HUDEP-2 (cell line): ENCODE data around the gene FAM185A.
"Not testable (repeated sequence)": the region's sequence is repeated elsewhere in the genome, so short reads cannot be mapped to it uniquely, and the experiment has no call there.

Experiments used
- DNase-seq, 76 experiments: peaks; one replicate each; lab custom pipeline; 2025; ENCODE audit not compliant: unreplicated experiment in 76 of 76; lab: John Stamatoyannopoulos, UW

The FAM185A gene

GRCh38 chr7:102776217-102776616 is 27.4 kb downstream of the FAM185A start:
- DNase-seq = not testable (repeated sequence)

GRCh38 chr7:102778663-102779062 is 29.9 kb downstream of the FAM185A start:
- DNase-seq = not testable (repeated sequence)

GRCh38 chr7:102780926-102781325 is 32.1 kb downstream of the FAM185A start:
- DNase-seq = not testable (repeated sequence)

GRCh38 chr7:102788770-102789169 is 40.0 kb downstream of the FAM185A start:
- not testable (repeated sequence) for DNase-seq

- not testable (repeated sequence) for DNase-seq
Measured at GRCh38 chr7:102790364-102791100, 41.7 kb downstream of the FAM185A start.

- DNase-seq = not testable (repeated sequence)
Measured at GRCh38 chr7:102791367-102791766, 42.6 kb downstream of the FAM185A start.

GRCh38 chr7:102791831-102792230 is 43.0 kb downstream of the FAM185A start:
- not testable (repeated sequence) for DNase-seq

- DNase-seq = not testable (repeated sequence)
Measured at GRCh38 chr7:102794567-102794966, 45.8 kb downstream of the FAM185A start.

- not testable (repeated sequence) for DNase-seq
Measured at GRCh38 chr7:102795987-102796595, 47.3 kb downstream of the FAM185A start.

- no peak for DNase-seq
Measured at GRCh38 chr7:102806613-102807012, 57.8 kb downstream of the FAM185A start.

- no peak for DNase-seq
Measured at GRCh38 chr7:102810916-102811315, 62.1 kb downstream of the FAM185A start.

GRCh38 chr7:102811942-102812678 is 63.3 kb downstream of the FAM185A start:
- no peak for DNase-seq

- no peak for DNase-seq
Measured at GRCh38 chr7:102813191-102814024, 64.6 kb downstream of the FAM185A start.

GRCh38 chr7:102814025-102814471 is 65.2 kb downstream of the FAM185A start:
- no peak for DNase-seq

- no peak for DNase-seq
Measured at GRCh38 chr7:102817616-102818573, 69.1 kb downstream of the FAM185A start.

GRCh38 chr7:102819151-102819550 is 70.4 kb downstream of the FAM185A start:
- DNase-seq = peak in 57 of 76 experiments; percentile 2 to 81 (median 36)

GRCh38 chr7:102821994-102822747 is 73.4 kb downstream of the FAM185A start:
- no peak for DNase-seq

- DNase-seq = no peak
Measured at GRCh38 chr7:102823390-102824119, 74.8 kb downstream of the FAM185A start.
